Sigmoid colon (tissue), 7 donors: ENCODE data around the gene NTM. TPM values are rescaled to one million over a fixed set of nuclear protein-coding genes. Genes with fewer than 3 reads are reported as not detected.

Experiments used
- DNase-seq: peaks from one replicate; pipeline ENCODE4 v3.0.0-alpha.2; 2019
- H3K27ac ChIP-seq, 4 donors: fragments of 200-600 bp; sonication (generic); one replicate each; pipeline ENCODE4 v1.5.1; 2016 to 2019; ENCODE audit warnings: mild to moderate bottlenecking in 1 of 4
- H3K27me3 ChIP-seq, 3 donors: fragments of 200-600 bp; sonication (generic); one replicate each; pipeline ENCODE4 v1.5.1; 2019; ENCODE audit warnings: mild to moderate bottlenecking in 1 of 3
- H3K36me3 ChIP-seq, 4 donors: fragments of 200-600 bp; sonication (generic); one replicate each; pipeline ENCODE4 v1.5.1; 2016 to 2019
- H3K4me1 ChIP-seq, 4 donors: fragments of 200-600 bp; sonication (generic); one replicate each; pipeline ENCODE4 v1.5.1; 2017 to 2019
- H3K4me3 ChIP-seq, 4 donors: fragments of 200-600 bp; sonication (generic); one replicate each; pipeline ENCODE4 v1.5.1; 2017 to 2019; ENCODE audit warnings: mild to moderate bottlenecking in 2 of 4, moderate library complexity in 1 of 4
- H3K9me3 ChIP-seq, 4 donors: fragments of 200-600 bp in 3 of 4; sonication (generic) in 3 of 4; one replicate each; pipeline versions ENCODE4 v1.5.1 to v1.6.1; 2013 to 2019
- CTCF ChIP-seq, 4 experiments: fragments of 450-650 bp in 3 of 4; fragments of 200-600 bp in 1 of 4; IDR thresholded peaks; one replicate each; pipeline ENCODE4 v1.5.1; 2016 to 2019; ENCODE audit warnings: antibody characterized with exemption in 4 of 4, mild to moderate bottlenecking in 3 of 4, moderate library complexity in 2 of 4
- EP300 ChIP-seq, 4 donors: sonication (generic); formaldehyde crosslinking; IDR thresholded peaks; one replicate each; pipeline ENCODE4 v1.6.1; 2017; ENCODE audit warnings: antibody characterized with exemption in 4 of 4
- POLR2A ChIP-seq, 2 donors: fragments of 450-650 bp; IDR thresholded peaks; one replicate each; pipeline ENCODE4 v1.6.1; 2016; ENCODE audit warnings: antibody characterized with exemption in 2 of 2, mild to moderate bottlenecking in 2 of 2, moderate library complexity in 2 of 2
- POLR2AphosphoS5 ChIP-seq, 4 donors: sonication (generic); formaldehyde crosslinking; IDR thresholded peaks; one replicate each; pipeline ENCODE4 v1.6.1; 2017; ENCODE audit warnings: antibody characterized with exemption in 4 of 4
- WGBS, 2 donors: extraction: QIAGEN DNeasy Blood & Tissue Kit; methylation state at CpG; one replicate each; pipeline ENCODE4 v1.1.7; 2013; 5-methylcytosine and 5-hydroxymethylcytosine counted together
- intact Hi-C: fragments of 100-400 bp; cut with DNase I; formaldehyde crosslinking; loops from one replicate; pipeline ENCODE4 v1.15.1; 2023
- polyA plus RNA-seq, 3 donors: library from polyadenylated mRNA; stranded (reverse); fragments of 200-250 nt; gene quantifications; one replicate each; pipeline ENCODE4 v1.2.3, GENCODE V29; 2013
- total RNA-seq, 4 donors: library from RNA; depleted of rRNA; stranded (reverse); fragments of >200 nt; gene quantifications; one replicate each; pipeline ENCODE4 v1.1.0, GENCODE V29; 2016
- donor health status: healthy with polysubstance abuse.
- donor health status: Bipolar disorder and iron deficiency.
- donor health status: healthy.

The NTM gene
- total and polyA plus RNA-seq, 7 donors = 0.96 to 18.3 (median 6.4) TPM; not detected in 1

GRCh38 chr11:132106096-132106982, 735.9 kb downstream of the NTM start:
- TF ChIP-seq POLR2AphosphoS5 (IDR thresholded peaks at IDR 0.05) = no peak
- no peak for TF ChIP-seq POLR2A (IDR thresholded peaks at IDR 0.05)
- TF ChIP-seq CTCF (IDR thresholded peaks at IDR 0.05) = no peak
- no peak for TF ChIP-seq EP300 (IDR thresholded peaks at IDR 0.05)
- H3K4me3 ChIP-seq = no peak overlapping the region
- intact Hi-C loops = no loop called here
- H3K36me3 ChIP-seq = no peaks in the 10 kb centered on the region
- no peak for DNase-seq
- no peak overlapping the region for H3K27ac ChIP-seq
- no peaks in the 10 kb centered on the region for H3K9me3 ChIP-seq
- no peaks in the 10 kb centered on the region for H3K27me3 ChIP-seq
- peaks cover 0 to 2% (median 0%) of the 10 kb centered on the region in 4 donors for H3K4me1 ChIP-seq
- WGBS, 2 donors = 79 to 81% methylated on average over 13 of the region's 13 CpGs

GRCh38 chr11:132111316-132111715, 740.9 kb downstream of the NTM start:
- H3K27me3 ChIP-seq = no peaks in the 10 kb centered on the region
- intact Hi-C loops = no loop called here
- 39 to 58% methylated on average over 2 of the region's 2 CpGs for WGBS, 2 donors

GRCh38 chr11:132111838-132112237, 741.4 kb downstream of the NTM start:
- DNase-seq = no peak
- 68 to 78% methylated on average over 5 of the region's 5 CpGs for WGBS, 2 donors
- H3K27ac ChIP-seq = peak overlapping the region in 3 of 4 donors; percentile 1 to 58 (median 18)
- no peak overlapping the region for H3K4me3 ChIP-seq
- H3K27me3 ChIP-seq = no peaks in the 10 kb centered on the region
- TF ChIP-seq EP300 (IDR thresholded peaks at IDR 0.05) (no peak), POLR2AphosphoS5 (IDR thresholded peaks at IDR 0.05) (no peak), CTCF (IDR thresholded peaks at IDR 0.05) (no peak), POLR2A (IDR thresholded peaks at IDR 0.05) (no peak)
- no peaks in the 10 kb centered on the region for H3K36me3 ChIP-seq
- no peaks in the 10 kb centered on the region for H3K9me3 ChIP-seq
- intact Hi-C loops = no loop called here
- peaks cover 0 to 8% (median 4%) of the 10 kb centered on the region in 4 donors for H3K4me1 ChIP-seq

More at GRCh38 chr11:132111316-132111715, 740.9 kb downstream of the NTM start:
- no peaks in the 10 kb centered on the region for H3K36me3 ChIP-seq
- no peaks in the 10 kb centered on the region for H3K9me3 ChIP-seq
- H3K4me1 ChIP-seq = peaks cover 0 to 8% (median 4%) of the 10 kb centered on the region in 4 donors
- H3K27ac ChIP-seq = peak overlapping the region in 3 of 4 donors; percentile 1 to 39 (median 18)
- DNase-seq = no peak
- TF ChIP-seq POLR2A (IDR thresholded peaks at IDR 0.05) (no peak), POLR2AphosphoS5 (IDR thresholded peaks at IDR 0.05) (no peak), EP300 (IDR thresholded peaks at IDR 0.05) (no peak), CTCF (IDR thresholded peaks at IDR 0.05) (no peak)
- no peak overlapping the region for H3K4me3 ChIP-seq

- Histone ChIP-seq H3K4me1 (peaks cover 0 to 8% (median 4%) of the 10 kb centered on the region in 4 donors), H3K27me3 (no peaks in the 10 kb centered on the region), H3K27ac (peak overlapping the region; percentile 9 to 62 (median 24)), H3K4me3 (no peak overlapping the region), H3K9me3 (no peaks in the 10 kb centered on the region), H3K36me3 (no peaks in the 10 kb centered on the region)
- WGBS, 2 donors = 58 to 78% methylated on average over 6 of the region's 6 CpGs
- no peak for DNase-seq
- TF ChIP-seq CTCF (IDR thresholded peaks at IDR 0.05) = no peak
- TF ChIP-seq POLR2AphosphoS5 (IDR thresholded peaks at IDR 0.05) = no peak
- TF ChIP-seq EP300 (IDR thresholded peaks at IDR 0.05) = no peak
- no peak for TF ChIP-seq POLR2A (IDR thresholded peaks at IDR 0.05)
- intact Hi-C loops = no loop called here
Observed at GRCh38 chr11:132112846-132113245, 742.4 kb downstream of the NTM start.
